RWPE1 (cell line): ENCODE measurements around the gene ARHGEF28.

ENCODE experiments used
- CTCF ChIA-PET: fragments of 350-600 bp; sonication (Branson Sonifier 250); formaldehyde crosslinking; extraction: SDS; loops from one replicate; lab custom pipeline; 2021; lab: Yijun Ruan, JAX
- POLR2A ChIA-PET: fragments of 400-600 bp; formaldehyde crosslinking; extraction: SDS; loops from one replicate; lab custom pipeline; 2020; ENCODE audit warnings: antibody characterized with exemption; ENCODE audit not compliant: low non-redundant PET; lab: Yijun Ruan, JAX
- DNase-seq: peaks from one replicate; pipeline ENCODE4 v3.0.0; 2012; ENCODE audit warnings: low spot score
- H3K27ac ChIP-seq: fragments of 450-650 bp; 2 replicates; pipeline ENCODE4 v1.5.1; 2017
- CTCF ChIP-seq: fragments of 450-650 bp; conservative IDR thresholded peaks from 2 replicates; pipeline ENCODE4 v1.5.1; 2017; ENCODE audit warnings: low read depth, mild to moderate bottlenecking

ARHGEF28 gene

GRCh38 chr5:73591698-73592501, 34.1 kb upstream of the ARHGEF28 start:
- no peak for TF ChIP-seq CTCF

GRCh38 chr5:73592551-73592950, 33.4 kb upstream of the ARHGEF28 start:
- TF ChIP-seq CTCF = no peak
- ChIA-PET CTCF (interaction anchor here (0.7 to 6.5 kb wide), 2 partner anchors 18 to 201 kb away, joined by 4 to 101 read pairs; no protein-coding TSS in a partner anchor), POLR2A (no interaction called here)
- no peak for DNase-seq
- H3K27ac ChIP-seq = no peak overlapping the region

More at GRCh38 chr5:73591698-73592501, 34.1 kb upstream of the ARHGEF28 start:
- DNase-seq = no peak
- POLR2A ChIA-PET = interaction anchor here (0.7 kb wide), 1 partner anchor 201 kb away, joined by 4 read pairs; no protein-coding TSS in a partner anchor
- CTCF ChIA-PET = interaction anchor here (0.6 to 6.5 kb wide), 29 partner anchors 10 to 1202 kb away, joined by 3 to 101 read pairs (median 4); no protein-coding TSS in a partner anchor
- H3K27ac ChIP-seq = no peak overlapping the region

- peak; percentile 69 for TF ChIP-seq CTCF
- ChIA-PET CTCF (interaction anchor here (0.6 to 1.8 kb wide), 11 partner anchors 8 to 604 kb away, joined by 3 to 10 read pairs (median 3); no protein-coding TSS in a partner anchor), POLR2A (no interaction called here)
- DNase-seq = peak; percentile 44
- H3K27ac ChIP-seq = no peak overlapping the region
Measured at GRCh38 chr5:73596705-73597328, 29.2 kb upstream of the ARHGEF28 start.

- no peak overlapping the region for H3K27ac ChIP-seq
- DNase-seq = no peak
- CTCF ChIA-PET = interaction anchor here (0.5 to 0.7 kb wide), 4 partner anchors 8 to 193 kb away, joined by 3 to 6 read pairs (median 4); no protein-coding TSS in a partner anchor
- TF ChIP-seq CTCF = no peak
- POLR2A ChIA-PET = no interaction called here
Measured at GRCh38 chr5:73599380-73599779, 26.6 kb upstream of the ARHGEF28 start.

GRCh38 chr5:73603998-73604397, 22.0 kb upstream of the ARHGEF28 start:
- no peak for TF ChIP-seq CTCF
- DNase-seq = no peak
- ChIA-PET POLR2A (no interaction called here), CTCF (no interaction called here)
- no peak overlapping the region for H3K27ac ChIP-seq
